Measurements from ENCODE around the gene OR5AU1. TPM values are rescaled to one million over a fixed set of nuclear protein-coding genes. Genes with fewer than 3 reads are reported as not detected.

The OR5AU1 gene
- total RNA-seq = not detected in 2 replicates

DNA sequence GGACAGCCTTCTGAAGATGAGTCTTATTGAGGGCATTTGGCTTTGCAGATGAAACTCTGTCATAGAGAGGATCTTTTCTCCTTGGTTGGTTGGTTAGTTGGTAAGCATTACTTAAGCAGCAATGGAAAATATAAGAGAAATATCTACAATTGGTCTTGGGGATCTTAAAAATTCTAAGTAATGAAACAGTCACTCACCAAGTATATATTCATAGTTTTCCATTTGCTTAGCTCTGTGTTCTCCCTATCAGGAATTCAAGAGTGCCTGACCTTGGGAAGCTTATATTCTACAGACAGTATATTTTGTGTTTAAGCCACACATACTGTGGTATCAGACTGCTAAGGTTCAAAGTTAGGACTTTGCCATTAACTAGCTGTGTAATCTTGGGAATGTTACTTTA lies at the start of gene OR5AU1:
Gene OR5AU1, minus strand, starts transcription at position 101 of the 400 bp plus-strand sequence. CDS start 191 bp downstream, outside the sequence.
- DNase-seq (ENCODE audit: insufficient read length, low spot score, missing footprints) = no peak
- peaks cover 2% of the 10 kb centered on the region for H3K27me3 ChIP-seq (ENCODE audit: insufficient read depth, low read length)
- H3K79me2 ChIP-seq (ENCODE audit: insufficient read depth, low read length) = no peaks in the 10 kb centered on the region
- H3K9me3 ChIP-seq (ENCODE audit: low read depth, low read length) = no peaks in the 10 kb centered on the region
- H3K36me3 ChIP-seq (ENCODE audit: insufficient read depth, low read length) = no peaks in the 10 kb centered on the region
- no peak within 1 kb of the TSS for H3K4me3 ChIP-seq (ENCODE audit: insufficient read depth, low read length)
- H3K4me2 ChIP-seq (ENCODE audit: insufficient read depth, low read length) = no peak within 1 kb of the TSS
- H3K27ac ChIP-seq (ENCODE audit: low read depth, low read length) = no peak within 1 kb of the TSS
- H3K4me1 ChIP-seq (ENCODE audit: insufficient read depth, low read length) = no peaks in the 10 kb centered on the region
- no peak within 1 kb of the TSS for H2AFZ ChIP-seq (ENCODE audit: low read length)
- H4K20me1 ChIP-seq (ENCODE audit: insufficient read depth, low read length) = no peaks in the 10 kb centered on the region
- TF ChIP-seq, protein P1, sequence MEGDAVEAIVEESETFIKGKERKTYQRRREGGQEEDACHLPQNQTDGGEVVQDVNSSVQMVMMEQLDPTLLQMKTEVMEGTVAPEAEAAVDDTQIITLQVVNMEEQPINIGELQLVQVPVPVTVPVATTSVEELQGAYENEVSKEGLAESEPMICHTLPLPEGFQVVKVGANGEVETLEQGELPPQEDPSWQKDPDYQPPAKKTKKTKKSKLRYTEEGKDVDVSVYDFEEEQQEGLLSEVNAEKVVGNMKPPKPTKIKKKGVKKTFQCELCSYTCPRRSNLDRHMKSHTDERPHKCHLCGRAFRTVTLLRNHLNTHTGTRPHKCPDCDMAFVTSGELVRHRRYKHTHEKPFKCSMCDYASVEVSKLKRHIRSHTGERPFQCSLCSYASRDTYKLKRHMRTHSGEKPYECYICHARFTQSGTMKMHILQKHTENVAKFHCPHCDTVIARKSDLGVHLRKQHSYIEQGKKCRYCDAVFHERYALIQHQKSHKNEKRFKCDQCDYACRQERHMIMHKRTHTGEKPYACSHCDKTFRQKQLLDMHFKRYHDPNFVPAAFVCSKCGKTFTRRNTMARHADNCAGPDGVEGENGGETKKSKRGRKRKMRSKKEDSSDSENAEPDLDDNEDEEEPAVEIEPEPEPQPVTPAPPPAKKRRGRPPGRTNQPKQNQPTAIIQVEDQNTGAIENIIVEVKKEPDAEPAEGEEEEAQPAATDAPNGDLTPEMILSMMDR (IDR thresholded peaks at IDR 0.05; ENCODE audit: extremely low read depth, low read depth, low read length) = no peak

DNA sequence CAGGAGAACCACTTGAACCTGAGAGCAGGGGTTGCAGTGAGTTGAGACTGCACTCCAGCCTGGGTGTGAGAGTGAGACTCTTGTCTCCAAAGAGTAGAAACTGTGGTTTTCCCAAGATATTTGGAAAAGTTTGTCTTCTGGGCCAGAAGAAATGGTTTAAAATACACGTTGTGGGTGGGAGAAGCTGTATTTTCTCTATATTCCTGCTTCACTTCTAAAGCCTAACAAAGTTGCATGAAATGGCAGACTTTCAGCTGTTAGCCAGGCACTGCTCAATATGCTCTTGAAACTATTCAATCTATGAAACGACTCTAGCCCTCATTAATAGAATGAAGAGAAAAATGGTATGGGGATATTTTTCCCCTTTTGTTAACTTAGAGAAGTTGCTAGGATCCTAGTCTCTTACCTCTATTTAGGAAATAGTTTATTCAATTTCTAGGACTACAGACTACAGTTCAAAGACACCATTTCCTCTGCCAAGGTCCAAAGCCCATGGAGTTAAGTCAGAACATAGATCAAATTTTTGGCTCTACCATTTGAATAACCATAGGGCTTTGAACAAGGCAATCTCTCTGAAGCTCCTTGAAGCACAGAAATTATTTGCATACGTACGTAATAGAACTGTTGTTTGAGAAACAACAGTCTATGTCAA lies 49.3 kb upstream of the OR5AU1 start:
- TF ChIP-seq, protein P1 (IDR thresholded peaks at IDR 0.05; ENCODE audit: extremely low read depth, low read depth, low read length) = no peak
- H3K27ac ChIP-seq (ENCODE audit: low read depth, low read length) = no peak overlapping the region
- H2AFZ ChIP-seq (ENCODE audit: low read length) = no peak overlapping the region
- no peaks in the 10 kb centered on the region for H3K9me3 ChIP-seq (ENCODE audit: low read depth, low read length)
- no peak for DNase-seq (ENCODE audit: insufficient read length, low spot score, missing footprints)
- H3K36me3 ChIP-seq (ENCODE audit: insufficient read depth, low read length) = peaks cover 72% of the 10 kb centered on the region
- peaks cover 58% of the 10 kb centered on the region for H4K20me1 ChIP-seq (ENCODE audit: insufficient read depth, low read length)
- no peak overlapping the region for H3K4me2 ChIP-seq (ENCODE audit: insufficient read depth, low read length)
- H3K4me1 ChIP-seq (ENCODE audit: insufficient read depth, low read length) = no peaks in the 10 kb centered on the region
- H3K4me3 ChIP-seq (ENCODE audit: insufficient read depth, low read length) = no peak overlapping the region
- no peaks in the 10 kb centered on the region for H3K27me3 ChIP-seq (ENCODE audit: insufficient read depth, low read length)
- no peaks in the 10 kb centered on the region for H3K79me2 ChIP-seq (ENCODE audit: insufficient read depth, low read length)

- no peak overlapping the region for H3K27ac ChIP-seq (ENCODE audit: low read depth, low read length)
- H3K4me1 ChIP-seq (ENCODE audit: insufficient read depth, low read length) = no peaks in the 10 kb centered on the region
- no peak overlapping the region for H2AFZ ChIP-seq (ENCODE audit: low read length)
- H3K27me3 ChIP-seq (ENCODE audit: insufficient read depth, low read length) = no peaks in the 10 kb centered on the region
- H3K9me3 ChIP-seq (ENCODE audit: low read depth, low read length) = no peaks in the 10 kb centered on the region
- no peaks in the 10 kb centered on the region for H3K79me2 ChIP-seq (ENCODE audit: insufficient read depth, low read length)
- H3K4me2 ChIP-seq (ENCODE audit: insufficient read depth, low read length) = no peak overlapping the region
- DNase-seq (ENCODE audit: insufficient read length, low spot score, missing footprints) = no peak
- H4K20me1 ChIP-seq (ENCODE audit: insufficient read depth, low read length) = peaks cover 58% of the 10 kb centered on the region
- no peak overlapping the region for H3K4me3 ChIP-seq (ENCODE audit: insufficient read depth, low read length)
- H3K36me3 ChIP-seq (ENCODE audit: insufficient read depth, low read length) = peaks cover 65% of the 10 kb centered on the region
- TF ChIP-seq, protein P1 (IDR thresholded peaks at IDR 0.05; ENCODE audit: extremely low read depth, low read depth, low read length) = no peak
Measured at GRCh38 chr14:21204167-21205025, 48.5 kb upstream of the OR5AU1 start.
